IMR-90 (cell line): ENCODE data around the gene RALGAPB. TPM values are rescaled to one million over a fixed set of nuclear protein-coding genes. Genes with fewer than 3 reads are reported as not detected.
"Not testable (repeated sequence)": the region's sequence is repeated elsewhere in the genome, so short reads cannot be mapped to it uniquely, and the experiment has no call there.

Source experiments
- ATAC-seq: fragments of 200-7000 bp; cut with Tn5 transposase; 2 replicates; pipeline ENCODE4 v1.9.1; 2020; ENCODE audit warnings: low read depth, mild to moderate bottlenecking, moderate library complexity
- BruUV-seq: library from RNA; stranded (reverse); fragments of 400-500 nt; replicated peaks from 2 replicates; lab custom pipeline; 2021; lab: Mats Ljungman, UMichigan
- CTCF ChIA-PET: fragments of 300-600 bp; formaldehyde crosslinking; extraction: SDS; loops from one replicate; lab custom pipeline; 2021; ENCODE audit warnings: antibody characterized with exemption; lab: Yijun Ruan, JAX
- POLR2A ChIA-PET: fragments of 300-600 bp; sonication (Branson Sonifier 250); formaldehyde crosslinking; loops from one replicate; lab custom pipeline; 2022; ENCODE audit warnings: antibody characterized with exemption; ENCODE audit not compliant: unreplicated experiment; lab: Charles Lee
- DNase-seq: peaks from one replicate; pipeline ENCODE4 v3.0.0; 2013
- H2AFZ ChIP-seq: replicated peaks from 2 replicates; pipeline ENCODE3; 2013; ENCODE audit warnings: low read length, mild to moderate bottlenecking; ENCODE audit not compliant: poor library complexity
- H2AK5ac ChIP-seq: 2 replicates; pipeline ENCODE4 v1.6.1; 2013; ENCODE audit warnings: low read depth, low read length, inconsistent platforms
- H2AK9ac ChIP-seq: replicated peaks from 2 replicates; pipeline ENCODE3; 2013; ENCODE audit warnings: mild to moderate bottlenecking, low read depth, low read length, moderate library complexity; ENCODE audit not compliant: poor library complexity
- H2BK120ac ChIP-seq: 2 replicates; pipeline ENCODE4 v1.6.1; 2013; ENCODE audit warnings: low read depth, low read length, inconsistent platforms
- H2BK15ac ChIP-seq: 3 replicates; pipeline ENCODE4 v1.6.1; 2013; ENCODE audit warnings: low read depth, low read length, inconsistent platforms
- H2BK20ac ChIP-seq: 2 replicates; pipeline ENCODE4 v1.6.1; 2013; ENCODE audit warnings: low read depth, mild to moderate bottlenecking, inconsistent platforms, low read length, moderate library complexity
- H2BK5ac ChIP-seq: 2 replicates; pipeline ENCODE4 v1.6.1; 2013; ENCODE audit warnings: mild to moderate bottlenecking, low read depth, low read length, inconsistent platforms; ENCODE audit not compliant: poor library complexity, severe bottlenecking
- H3K14ac ChIP-seq: replicated peaks from 2 replicates; pipeline ENCODE4 v1.6.1; 2013; ENCODE audit warnings: low read depth, low read length, inconsistent platforms
- H3K18ac ChIP-seq: 2 replicates; pipeline ENCODE4 v1.6.1; 2013; ENCODE audit warnings: low read depth, low read length, control low read depth
- H3K23ac ChIP-seq: 2 replicates; pipeline ENCODE4 v1.6.1; 2013; ENCODE audit warnings: low read depth, low read length, inconsistent platforms
- H3K27ac ChIP-seq: 2 replicates; pipeline ENCODE4 v1.5.1; 2013; ENCODE audit warnings: mild to moderate bottlenecking, control low read depth, low read length; ENCODE audit not compliant: insufficient read depth
- H3K27me3 ChIP-seq: 2 replicates; pipeline ENCODE4 v1.6.1; 2013; ENCODE audit warnings: low read length; ENCODE audit not compliant: control insufficient read depth, insufficient read depth
- H3K36me3 ChIP-seq: 2 replicates; pipeline ENCODE4 v1.6.1; 2013; ENCODE audit warnings: low read length, mixed read lengths; ENCODE audit not compliant: control insufficient read depth, insufficient read depth
- H3K4ac ChIP-seq: 2 replicates; pipeline ENCODE4 v1.6.1; 2013; ENCODE audit warnings: low read depth, low read length, inconsistent platforms
- H3K4me1 ChIP-seq: 2 replicates; pipeline ENCODE4 v1.6.1; 2013; ENCODE audit warnings: low read length, mixed read lengths; ENCODE audit not compliant: control insufficient read depth, insufficient read depth
- H3K4me2 ChIP-seq: 2 replicates; pipeline ENCODE4 v1.6.1; 2013; ENCODE audit warnings: low read depth, mild to moderate bottlenecking, control low read depth, low read length, moderate library complexity
- H3K4me3 ChIP-seq: 2 replicates; pipeline ENCODE4 v1.5.1; 2013; ENCODE audit warnings: low read depth, mild to moderate bottlenecking, control low read depth, low read length, moderate library complexity; ENCODE audit not compliant: insufficient read depth
- H3K56ac ChIP-seq: 2 replicates; pipeline ENCODE4 v1.6.1; 2013; ENCODE audit warnings: low read length, inconsistent platforms; ENCODE audit not compliant: insufficient read depth; ENCODE audit errors: extremely low read depth
- H3K79me1 ChIP-seq, 2 experiments: 2 replicates each; pipeline ENCODE4 v1.6.1; 2013; ENCODE audit warnings: low read length in 2 of 2, inconsistent platforms in 1 of 2, low read depth in 1 of 2
- H3K9ac ChIP-seq: 2 replicates; pipeline ENCODE4 v1.6.1; 2013; ENCODE audit warnings: low read depth, low read length, control low read depth
- H3K9me1 ChIP-seq: 2 replicates; pipeline ENCODE4 v1.6.1; 2013; ENCODE audit warnings: low read length, inconsistent platforms; ENCODE audit not compliant: insufficient read depth
- H3K9me3 ChIP-seq: 2 replicates; pipeline ENCODE4 v1.6.1; 2013; ENCODE audit warnings: low read length; ENCODE audit not compliant: control insufficient read depth, insufficient read depth
- H4K20me1 ChIP-seq: 2 replicates; pipeline ENCODE4 v1.6.1; 2013; ENCODE audit warnings: low read length, inconsistent platforms; ENCODE audit not compliant: insufficient read depth
- H4K5ac ChIP-seq: 2 replicates; pipeline ENCODE4 v1.6.1; 2013; ENCODE audit warnings: mild to moderate bottlenecking, low read depth, low read length, control low read depth
- H4K8ac ChIP-seq, 2 experiments: 2 replicates each; pipeline ENCODE4 v1.6.1; 2013; ENCODE audit warnings: low read depth in 2 of 2, low read length in 2 of 2, control low read depth in 1 of 2, inconsistent platforms in 1 of 2
- H4K91ac ChIP-seq: 2 replicates; pipeline ENCODE4 v1.6.1; 2013; ENCODE audit warnings: low read depth, low read length, inconsistent platforms; ENCODE audit not compliant: insufficient read depth
- WGBS, 2 experiments: methylation state at CpG; one replicate each; pipeline versions ENCODE4 v1.1.5 to v1.1.7; 2013; ENCODE audit warnings: missing lambda C conversion rate in 2 of 2; ENCODE audit not compliant: insufficient read length in 1 of 2; ENCODE audit errors: extremely low coverage in 2 of 2; 5-methylcytosine and 5-hydroxymethylcytosine counted together
- dilution Hi-C: fragments of 300-500 bp; cut with HindIII; formaldehyde crosslinking; loops from one replicate; pipeline ENCODE4 v1.14.3; 2018; ENCODE audit warnings: low sequenced_read_pairs; ENCODE audit not compliant: unreplicated experiment
- in situ Hi-C: fragments of 300-500 bp; cut with MboI; formaldehyde crosslinking; loops from 3 replicates; pipeline ENCODE4 v1.14.3; 2019; ENCODE audit warnings: low sequenced_read_pairs, inconsistent platforms, mixed read lengths
- intact Hi-C: fragments of 100-400 bp; cut with micrococcal nuclease; formaldehyde crosslinking; loops from 2 replicates; pipeline ENCODE4 v1.10.0; 2022
- polyA plus RNA-seq, 3 experiments: library from polyadenylated mRNA; depleted of rRNA; stranded (reverse); fragments of >200 nt; gene quantifications; 2 replicates each; pipeline ENCODE4 v1.2.3, GENCODE V29; 2012; ENCODE audit warnings: low replicate concordance in 1 of 3
- total RNA-seq: library from RNA; depleted of rRNA; stranded (reverse); fragments of >200 nt; gene quantifications from 2 replicates; pipeline ENCODE4 v1.2.3, GENCODE V29; 2012

RALGAPB gene
- total and polyA plus RNA-seq, 2 of the 4 experiments (the other 2 are of a cell fraction): 12.7 to 30.3 TPM

- H2BK5ac ChIP-seq, H2AK5ac ChIP-seq, H4K8ac ChIP-seq, intact Hi-C loops, H3K23ac ChIP-seq, H2AFZ ChIP-seq, H3K4me2 ChIP-seq, H2BK120ac ChIP-seq, H4K91ac ChIP-seq, H4K5ac ChIP-seq, H3K9me1 ChIP-seq, H3K4me3 ChIP-seq, dilution Hi-C loops, DNase-seq, H3K4ac ChIP-seq, H3K36me3 ChIP-seq, H3K79me1 ChIP-seq, H3K9me3 ChIP-seq, BruUV-seq, H3K14ac ChIP-seq, H3K9ac ChIP-seq, CTCF ChIA-PET, ATAC-seq, H4K20me1 ChIP-seq, H3K56ac ChIP-seq, in situ Hi-C loops, H3K18ac ChIP-seq, POLR2A ChIA-PET, H3K27ac ChIP-seq, H3K4me1 ChIP-seq, H2AK9ac ChIP-seq, H2BK20ac ChIP-seq, H2BK15ac ChIP-seq: not testable (repeated sequence)
- WGBS, 2 experiments: 78% methylated on average over 8 of the region's 15 CpGs; no CpG with 5 or more reads in 1 of the 2 experiments
- H3K27me3 ChIP-seq: peaks cover 21% of the 10 kb centered on the region
Observed at GRCh38 chr20:38595886-38596285, 123.2 kb downstream of the RALGAPB start.
